HG02970 (cell line): ENCODE results near the gene NUP210.

Experiments
- ATAC-seq: cut with Tn5 transposase; IDR thresholded peaks from one replicate; pipeline ENCODE4 v1.9.1; 2021; ENCODE audit warnings: mild to moderate bottlenecking, moderate library complexity, moderate number of reproducible peaks; ENCODE audit not compliant: unreplicated experiment, low FRiP score

The NUP210 gene

DNA sequence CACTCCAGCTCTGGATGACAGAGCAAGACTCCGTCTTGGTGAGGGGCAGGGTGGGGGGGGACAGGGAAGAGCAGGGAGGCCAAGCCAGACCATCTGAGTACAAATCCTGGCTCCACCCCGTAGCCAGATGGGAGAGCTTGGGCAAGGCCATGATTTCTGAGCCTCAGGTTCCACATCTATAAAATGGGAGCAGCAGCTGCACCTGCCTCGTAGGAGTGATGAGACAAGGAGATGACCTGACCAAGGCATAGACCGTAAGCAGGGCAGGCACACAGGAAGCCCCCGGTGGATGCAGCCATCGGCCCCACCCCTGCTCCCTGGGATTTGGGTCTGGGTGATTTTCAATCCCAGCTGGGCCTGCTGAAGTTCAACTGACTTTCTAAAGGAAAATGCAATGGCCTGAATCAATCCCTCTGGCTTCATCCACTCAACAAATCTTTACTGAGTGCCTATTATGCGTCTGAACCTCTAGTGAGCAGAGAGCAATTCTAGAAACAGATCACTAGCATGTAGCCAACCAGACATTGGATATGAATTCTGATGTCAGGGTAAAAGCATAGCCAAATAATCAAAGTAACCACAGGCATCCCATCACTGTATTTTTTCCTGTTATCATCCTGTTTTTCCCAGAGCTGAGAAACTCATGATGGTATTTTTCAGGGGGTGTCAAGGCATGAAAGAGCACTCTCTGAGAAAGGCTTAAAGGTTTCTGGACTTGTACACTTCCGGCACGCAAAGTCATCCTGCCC lies 141.2 kb downstream of the NUP210 start:
- ATAC-seq = no peak

GRCh38 chr3:13277860-13278531 lies 142.1 kb downstream of the NUP210 start:
- no peak for ATAC-seq

- ATAC-seq = no peak
Observed at GRCh38 chr3:13277196-13277813, 142.8 kb downstream of the NUP210 start.

GRCh38 chr3:13276438-13277195 lies 143.5 kb downstream of the NUP210 start:
- ATAC-seq = no peak

DNA sequence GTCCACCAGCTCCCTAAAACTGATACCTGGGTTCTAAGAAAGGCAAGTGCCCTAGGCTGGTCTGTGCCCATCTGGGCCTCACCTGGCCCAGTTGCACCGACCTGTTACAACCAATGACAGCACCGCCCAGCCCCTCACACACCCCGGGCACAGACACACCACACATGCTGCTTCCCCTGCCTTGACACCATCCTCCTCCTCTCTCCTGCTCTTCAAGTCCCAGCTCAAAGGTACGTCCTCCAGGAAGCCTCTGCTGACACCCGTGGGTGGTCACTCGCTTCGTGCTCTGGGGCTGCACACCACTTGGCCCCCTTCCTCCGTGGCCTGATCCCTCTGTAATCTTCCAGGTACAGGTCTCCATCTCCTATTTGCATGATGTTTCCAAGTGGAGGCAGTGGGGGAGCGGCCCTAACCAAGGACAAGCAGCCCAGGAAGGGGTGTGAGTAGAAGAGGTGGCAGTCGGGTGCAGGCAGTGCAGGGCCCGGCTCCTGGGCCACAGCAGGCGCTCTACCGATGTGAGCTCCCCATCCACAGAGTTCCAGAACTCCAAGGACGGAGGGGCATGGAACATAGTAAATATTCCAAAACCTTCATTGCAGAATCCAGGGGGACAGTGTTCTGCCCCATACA lies 144.6 kb downstream of the NUP210 start:
- ATAC-seq = no peak

GRCh38 chr3:13274551-13275332 lies 145.4 kb downstream of the NUP210 start:
- no peak for ATAC-seq

DNA sequence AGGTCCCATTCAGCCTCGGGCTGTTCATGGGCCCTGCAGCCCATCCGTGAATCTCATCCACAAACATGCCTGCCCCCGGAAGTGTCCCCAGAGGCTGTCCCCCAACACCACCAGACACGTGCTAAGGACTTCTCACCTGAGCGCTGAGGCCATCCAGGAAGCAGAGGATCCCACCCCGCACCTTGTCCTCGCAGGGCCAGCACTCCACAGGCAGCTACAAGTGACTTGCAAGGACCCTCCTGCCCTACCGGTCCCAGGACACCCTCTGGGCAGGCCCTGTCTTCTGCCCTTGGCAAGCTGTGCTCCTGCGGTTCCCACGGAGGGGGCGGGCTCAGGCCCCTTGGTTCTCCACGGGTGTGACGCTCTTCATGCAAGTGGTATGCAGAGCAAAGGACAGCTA lies 146.0 kb downstream of the NUP210 start:
- no peak for ATAC-seq

- no peak for ATAC-seq
Observed at GRCh38 chr3:13273604-13274105, 146.5 kb downstream of the NUP210 start.

DNA sequence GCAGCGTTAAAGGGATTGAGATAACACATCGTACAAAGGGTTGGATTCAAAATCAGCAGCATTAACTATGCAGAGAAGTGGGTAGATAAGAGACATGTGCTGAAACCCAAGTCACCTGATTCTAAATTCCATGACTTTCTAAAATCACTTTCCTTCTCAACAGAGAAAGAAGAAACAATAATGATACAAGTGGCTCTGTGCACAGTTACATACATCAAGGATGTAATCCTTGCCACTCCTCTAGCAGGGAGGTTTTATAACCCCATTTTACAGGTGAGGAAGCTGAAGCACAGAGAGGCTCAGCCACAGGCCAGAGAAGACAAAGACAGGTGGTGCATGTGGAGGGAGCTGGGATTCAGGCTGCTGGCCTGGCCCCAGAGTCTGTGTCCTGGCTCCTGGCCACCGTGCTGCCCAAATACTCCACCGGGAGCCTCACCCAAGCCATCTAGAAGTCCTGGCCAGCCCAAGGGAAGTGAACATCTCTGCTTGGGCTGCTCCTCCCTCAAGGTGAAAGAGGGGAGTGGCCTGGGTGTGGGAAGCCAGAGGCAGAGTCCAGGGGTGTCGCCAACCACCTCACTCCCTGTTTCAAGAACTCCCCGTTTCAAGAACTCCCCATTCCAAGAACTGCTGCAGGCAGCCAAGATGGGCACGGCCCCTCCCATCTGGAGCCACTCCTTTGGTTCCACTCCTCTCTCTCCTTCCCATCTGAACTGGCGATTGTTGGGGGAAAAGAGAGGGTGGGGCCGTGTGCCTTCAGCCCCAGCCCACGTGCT lies 147.1 kb downstream of the NUP210 start:
- ATAC-seq = no peak

- ATAC-seq = no peak
Observed at GRCh38 chr3:13269711-13270378, 150.3 kb downstream of the NUP210 start.

GRCh38 chr3:13268961-13269441 lies 151.1 kb downstream of the NUP210 start:
- ATAC-seq = no peak

GRCh38 chr3:13268120-13268519 lies 152.0 kb downstream of the NUP210 start:
- ATAC-seq = no peak

- ATAC-seq = no peak
Observed at GRCh38 chr3:13266651-13267362, 153.3 kb downstream of the NUP210 start.
